Measurements from ENCODE around the gene OR13G1. TPM values are rescaled to one million over a fixed set of nuclear protein-coding genes. Genes with fewer than 3 reads are reported as not detected.
A peak's percentile ranks its signal among the peaks of the same experiment; 100 is the strongest.

The OR13G1 gene
- total RNA-seq, 1 donor from 2014 or later = not detected

GRCh38 chr1:247701338-247701737, 21.8 kb upstream of the OR13G1 start:
- no peak for DNase-seq (ENCODE audit: extremely low spot score, unreplicated experiment)

GRCh38 chr1:247681288-247681897, 1.9 kb upstream of the OR13G1 start:
- DNase-seq (ENCODE audit: extremely low spot score, unreplicated experiment) = no peak
- H3K4me1 Mint-ChIP-seq (ENCODE audit: unreplicated experiment) = no peaks in the 10 kb centered on the region
- no peaks in the 10 kb centered on the region for H3K27me3 Mint-ChIP-seq (ENCODE audit: unreplicated experiment)
- no peaks in the 10 kb centered on the region for H3K36me3 Mint-ChIP-seq (ENCODE audit: unreplicated experiment)
- H3K4me3 Mint-ChIP-seq (ENCODE audit: unreplicated experiment) = no peak overlapping the region
- H3K27ac Mint-ChIP-seq (ENCODE audit: unreplicated experiment) = no peak overlapping the region
- no peaks in the 10 kb centered on the region for H3K9me3 Mint-ChIP-seq (ENCODE audit: unreplicated experiment)
- TF ChIP-seq CTCF (IDR thresholded peaks at IDR 0.05) = peak; percentile 80

More at GRCh38 chr1:247701338-247701737, 21.8 kb upstream of the OR13G1 start:
- Mint-ChIP-seq H3K4me1 (ENCODE audit: unreplicated experiment) (no peaks in the 10 kb centered on the region), H3K4me3 (ENCODE audit: unreplicated experiment) (no peak overlapping the region), H3K27me3 (ENCODE audit: unreplicated experiment) (no peaks in the 10 kb centered on the region), H3K27ac (ENCODE audit: unreplicated experiment) (no peak overlapping the region), H3K36me3 (ENCODE audit: unreplicated experiment) (no peaks in the 10 kb centered on the region), H3K9me3 (ENCODE audit: unreplicated experiment) (peaks cover 11% of the 10 kb centered on the region)
- TF ChIP-seq CTCF (IDR thresholded peaks at IDR 0.05) = no peak

- TF ChIP-seq CTCF (IDR thresholded peaks at IDR 0.05) = no peak
- H3K4me1 Mint-ChIP-seq (ENCODE audit: unreplicated experiment) = no peaks in the 10 kb centered on the region
Measured at GRCh38 chr1:247680171-247680570, 632 bp upstream of the OR13G1 start.

GRCh38 chr1:247669225-247669624, 10.3 kb downstream of the OR13G1 start:
- Mint-ChIP-seq H3K4me3 (ENCODE audit: unreplicated experiment) (no peak overlapping the region), H3K27ac (ENCODE audit: unreplicated experiment) (no peak overlapping the region), H3K4me1 (ENCODE audit: unreplicated experiment) (no peaks in the 10 kb centered on the region), H3K27me3 (ENCODE audit: unreplicated experiment) (no peaks in the 10 kb centered on the region), H3K36me3 (ENCODE audit: unreplicated experiment) (no peaks in the 10 kb centered on the region), H3K9me3 (ENCODE audit: unreplicated experiment) (peaks cover 6% of the 10 kb centered on the region)
- no peak for TF ChIP-seq CTCF (IDR thresholded peaks at IDR 0.05)
- DNase-seq (ENCODE audit: extremely low spot score, unreplicated experiment) = no peak

More at GRCh38 chr1:247680171-247680570, 632 bp upstream of the OR13G1 start:
- Mint-ChIP-seq H3K4me3 (ENCODE audit: unreplicated experiment) (no peak overlapping the region), H3K9me3 (ENCODE audit: unreplicated experiment) (no peaks in the 10 kb centered on the region), H3K36me3 (ENCODE audit: unreplicated experiment) (no peaks in the 10 kb centered on the region), H3K27me3 (ENCODE audit: unreplicated experiment) (no peaks in the 10 kb centered on the region), H3K27ac (ENCODE audit: unreplicated experiment) (no peak overlapping the region)
- DNase-seq (ENCODE audit: extremely low spot score, unreplicated experiment) = no peak

- no peak overlapping the region for H3K27ac Mint-ChIP-seq (ENCODE audit: unreplicated experiment)
- H3K4me3 Mint-ChIP-seq (ENCODE audit: unreplicated experiment) = no peak overlapping the region
- H3K27me3 Mint-ChIP-seq (ENCODE audit: unreplicated experiment) = no peaks in the 10 kb centered on the region
- no peaks in the 10 kb centered on the region for H3K4me1 Mint-ChIP-seq (ENCODE audit: unreplicated experiment)
- no peaks in the 10 kb centered on the region for H3K36me3 Mint-ChIP-seq (ENCODE audit: unreplicated experiment)
- TF ChIP-seq CTCF (IDR thresholded peaks at IDR 0.05) = no peak
- H3K9me3 Mint-ChIP-seq (ENCODE audit: unreplicated experiment) = peaks cover 8% of the 10 kb centered on the region
- DNase-seq (ENCODE audit: extremely low spot score, unreplicated experiment) = no peak
Measured at GRCh38 chr1:247656221-247656875, 23.2 kb downstream of the OR13G1 start.

Measured in osteocyte (in vitro differentiated cells).